ENCODE measurements around the gene EIF4B.

DNA sequence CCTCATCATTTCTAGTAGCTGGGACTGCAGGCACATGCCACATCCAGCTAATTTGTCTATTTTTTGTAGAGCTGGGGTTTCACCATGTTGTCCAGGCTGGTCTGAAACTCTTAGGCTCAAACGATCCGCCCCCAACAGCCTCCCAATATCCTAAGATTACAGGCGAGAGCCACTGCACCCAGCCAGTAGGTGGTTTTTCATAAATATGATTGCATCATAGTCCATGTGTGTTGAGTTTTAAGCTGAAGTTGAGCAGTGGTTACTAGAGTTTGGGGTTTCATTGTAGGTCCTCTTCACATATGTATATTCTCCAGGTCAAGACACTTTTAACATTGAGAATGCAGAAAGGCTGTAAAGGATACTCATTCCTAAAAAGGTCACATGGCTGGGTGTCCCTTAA lies 30.5 kb downstream of the EIF4B start:
- no peak for TF ChIP-seq CTCF (IDR thresholded peaks at IDR 0.05)
- no peak for TF ChIP-seq POLR2A (IDR thresholded peaks at IDR 0.05)
- TF ChIP-seq EP300 (IDR thresholded peaks at IDR 0.05), result no peak

Data from tibial nerve (tissue), 4 donors.